Islet precursor cell (in vitro differentiated cells): ENCODE data around the gene ZNF853.
"Not testable (repeated sequence)": the region's sequence is repeated elsewhere in the genome, so short reads cannot be mapped to it uniquely, and the experiment has no call there.

Experiments used
- DNase-seq: peaks from one replicate; pipeline ENCODE4 v3.0.0-alpha.2; 2018

The ZNF853 gene

DNA sequence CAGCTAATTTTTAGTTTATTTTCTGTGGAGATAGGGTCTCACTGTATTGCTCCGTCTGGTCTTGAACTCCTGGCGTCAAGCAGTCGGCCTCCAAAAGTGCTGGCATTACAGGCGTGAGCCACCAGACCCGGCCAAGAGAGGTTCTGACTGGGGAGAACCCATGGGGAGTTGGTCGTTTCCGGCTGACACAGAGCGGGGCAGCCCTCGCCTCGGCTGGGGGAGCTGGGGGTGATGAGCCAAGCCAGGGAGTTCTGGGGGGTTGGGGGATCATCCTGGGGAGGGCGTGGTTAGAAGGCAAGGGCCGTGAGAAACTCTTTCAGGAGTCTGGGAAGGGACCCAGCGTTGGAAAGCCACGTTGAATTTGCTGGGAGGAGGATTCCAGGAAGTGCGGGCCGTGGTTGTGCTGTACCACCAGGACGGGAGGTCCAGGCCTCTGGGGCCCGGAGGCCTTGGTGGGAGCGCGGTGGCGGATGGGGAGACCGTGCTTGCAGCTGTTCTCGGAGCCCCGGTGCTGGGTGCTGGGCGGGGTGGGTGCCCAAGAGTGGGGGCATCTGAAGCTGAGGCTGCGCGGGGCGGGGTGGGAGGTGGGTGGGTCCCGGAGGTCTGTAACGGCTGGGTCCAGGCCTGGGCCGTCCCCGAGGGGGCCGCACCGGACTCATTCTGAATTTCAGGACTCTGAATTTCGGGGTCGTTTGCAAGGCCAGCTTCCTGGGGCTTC is 8.4 kb upstream of the ZNF853 start:
- no peak for DNase-seq

DNA sequence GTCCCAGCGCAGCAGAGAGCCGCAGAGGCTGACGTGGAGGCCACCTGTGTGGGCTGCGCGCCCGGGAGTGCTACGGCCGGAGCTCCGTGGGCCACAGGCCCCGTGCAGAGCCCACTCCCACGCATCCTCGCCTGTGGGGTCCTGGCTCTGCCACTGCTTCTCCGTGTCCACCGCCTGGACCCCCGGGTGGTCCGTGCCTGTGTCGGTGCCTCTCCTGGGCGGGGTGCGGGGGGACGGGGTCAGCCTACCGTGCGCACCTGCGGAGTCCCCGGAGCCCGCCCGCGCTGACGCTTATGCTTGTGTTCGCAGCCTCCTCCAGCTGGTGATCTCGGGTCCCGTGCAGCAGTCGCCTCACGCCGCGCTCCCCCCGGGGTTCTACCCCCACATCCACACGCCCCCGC is 7.8 kb upstream of the ZNF853 start:
- no peak for DNase-seq

DNA sequence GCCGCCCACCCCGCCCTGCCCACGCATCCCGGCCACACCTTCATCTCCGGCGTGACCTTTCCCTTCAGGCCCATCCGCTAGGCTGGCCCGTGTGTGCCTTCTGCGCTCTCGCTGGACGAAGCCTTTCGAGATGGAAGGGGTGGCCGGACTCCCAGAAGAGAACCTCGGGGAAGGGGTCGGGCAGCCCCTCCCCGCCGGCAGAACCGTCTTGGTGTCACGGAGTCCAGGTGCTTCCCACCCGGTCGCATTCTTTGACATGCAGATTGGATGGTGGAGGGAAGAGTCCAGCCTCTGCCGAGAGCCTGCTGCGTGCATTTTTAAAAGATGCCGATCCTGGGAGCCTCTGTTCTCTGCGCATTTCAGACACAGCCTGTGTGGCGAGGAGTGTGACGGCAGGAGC is 7.3 kb upstream of the ZNF853 start:
- no peak for DNase-seq

DNA sequence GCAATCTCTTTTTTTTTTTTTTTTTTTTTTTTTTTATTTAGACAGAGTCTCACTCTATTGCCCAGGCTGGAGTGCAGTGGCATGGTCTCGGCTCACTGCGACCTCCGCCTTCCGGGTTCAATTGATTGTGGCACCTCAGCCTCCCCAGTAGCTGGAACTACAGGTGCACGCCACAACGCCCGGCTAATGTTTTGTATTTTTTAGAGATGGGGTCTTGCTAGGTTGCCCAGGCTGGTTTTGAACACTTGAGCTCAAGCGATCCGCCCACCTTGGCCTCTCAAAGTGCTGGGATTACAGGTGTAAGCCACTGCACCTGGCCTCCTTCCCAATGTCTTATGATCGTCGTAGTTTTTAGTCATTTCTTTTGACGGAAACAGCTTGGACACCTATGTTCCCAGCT is 6.6 kb upstream of the ZNF853 start:
- no peak for DNase-seq

DNA sequence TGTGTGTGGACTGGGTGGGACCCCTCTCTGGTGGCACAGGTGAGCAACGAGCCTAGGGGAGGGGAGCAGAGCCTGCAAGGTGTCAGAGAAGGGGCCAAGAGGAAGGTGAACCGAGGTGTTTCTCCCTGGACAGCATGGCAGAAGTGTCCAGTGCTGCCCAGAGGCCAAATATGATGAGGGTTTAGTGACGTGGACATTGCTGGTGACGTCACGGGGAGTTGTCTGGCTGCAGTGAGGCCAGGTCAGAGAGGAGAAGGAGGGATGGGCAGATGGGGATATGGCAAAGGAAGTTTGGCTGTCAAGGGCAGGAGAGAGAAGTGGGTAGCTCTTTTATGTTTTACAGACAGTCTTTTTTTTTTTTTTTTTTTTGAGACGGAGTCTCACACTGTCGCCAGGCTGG is 2.6 kb upstream of the ZNF853 start:
- DNase-seq, result no peak

DNA sequence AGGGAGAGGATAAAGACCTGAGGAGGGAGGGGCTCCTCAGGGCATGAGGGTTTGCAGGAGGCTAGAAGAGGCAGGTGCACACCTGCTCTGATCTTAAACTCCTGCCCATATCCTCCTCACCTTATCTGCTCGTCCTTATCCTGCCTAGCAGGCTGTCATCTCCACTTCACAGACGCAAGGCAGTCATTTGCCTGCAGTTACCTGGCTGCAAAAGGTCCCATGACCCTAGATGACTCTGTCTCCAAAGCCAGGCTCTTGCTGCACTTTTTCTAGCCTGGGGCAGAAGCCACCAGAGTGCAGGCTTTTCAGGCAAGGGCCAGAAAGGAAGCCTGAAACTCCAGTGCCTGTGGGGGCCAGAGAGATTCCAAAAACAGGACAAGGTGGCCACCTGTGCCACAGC is 1.7 kb upstream of the ZNF853 start:
- DNase-seq, result peak; percentile 91

DNA sequence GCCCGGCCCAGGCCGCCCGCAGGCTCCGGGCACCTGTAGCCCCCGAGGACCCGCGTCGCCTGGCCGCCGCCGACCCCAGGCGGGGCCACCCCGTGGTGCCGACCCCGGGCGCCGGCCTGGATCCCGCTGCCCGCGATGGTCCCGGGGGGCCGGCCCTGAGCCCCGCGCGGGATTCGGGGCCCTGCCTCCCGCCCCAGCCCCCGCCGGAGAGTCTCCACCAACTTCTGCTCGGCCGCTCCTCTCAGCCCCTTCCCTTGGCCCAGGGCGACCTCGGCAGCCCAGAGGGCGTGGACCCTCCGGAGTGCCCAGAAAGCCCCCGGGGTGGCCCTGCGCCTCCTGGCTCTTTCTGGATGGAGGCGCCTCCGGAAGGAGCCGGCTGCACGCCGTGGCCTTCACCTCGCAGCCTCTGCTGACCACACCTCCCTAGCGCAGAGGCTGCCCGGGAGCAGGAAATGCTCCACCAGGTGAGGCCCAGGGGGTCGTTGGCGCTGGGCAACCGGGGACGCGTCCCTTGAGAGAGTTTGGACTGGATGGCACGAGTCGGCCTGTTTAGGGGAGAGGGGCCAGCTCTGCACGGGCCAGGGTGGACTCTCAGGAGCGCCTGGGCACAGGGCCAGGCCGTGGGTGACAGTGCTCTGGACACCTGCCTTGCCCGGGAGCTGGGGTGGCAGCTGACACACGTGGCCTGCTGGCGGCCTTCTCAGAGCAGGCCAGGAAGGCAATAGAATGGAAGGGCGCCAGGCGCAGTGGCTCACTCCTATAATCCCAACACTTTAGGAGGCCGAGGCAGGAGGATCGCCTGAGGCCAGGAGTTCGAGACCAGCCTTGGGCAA is 529 bp downstream of the ZNF853 start:
- DNase-seq, result peak; percentile 74

DNA sequence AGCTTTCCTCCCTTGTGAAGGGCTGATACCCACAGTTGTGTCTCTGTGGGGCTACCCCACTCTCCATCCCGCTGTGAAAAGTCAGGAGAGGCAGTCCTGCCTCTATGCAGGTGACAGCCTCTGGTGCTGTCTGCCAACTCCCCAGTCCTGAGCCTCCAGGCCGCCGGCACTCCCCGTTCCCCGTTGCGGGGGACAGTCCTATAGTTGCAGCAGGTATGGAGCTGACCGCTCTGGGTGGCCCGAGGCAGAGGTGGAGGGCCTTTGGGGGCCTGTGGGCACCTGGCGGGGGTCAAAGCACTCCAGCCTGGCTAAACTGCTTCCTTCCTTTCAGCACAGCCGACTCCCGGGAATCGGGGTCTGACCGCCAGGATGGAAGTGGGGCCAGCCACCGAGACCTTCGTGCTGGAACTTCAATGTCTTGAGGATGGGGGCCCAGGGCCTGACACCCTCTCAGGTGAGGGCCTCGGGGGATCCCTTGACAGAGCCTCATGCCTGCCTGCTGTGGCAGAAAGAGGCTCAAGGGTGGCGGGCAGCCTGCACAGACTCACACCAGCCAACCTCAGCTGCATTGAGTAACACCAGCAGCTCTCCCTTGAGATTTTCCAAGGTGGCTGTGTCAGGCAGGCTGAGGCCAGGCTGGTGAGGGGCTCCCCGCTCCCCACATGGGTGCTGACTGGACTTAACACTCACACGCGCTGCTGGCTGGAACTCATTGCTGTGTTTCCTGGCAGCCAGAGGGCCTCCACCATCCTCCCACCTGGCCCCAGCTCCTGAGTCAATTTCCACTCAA is 1.6 kb downstream of the ZNF853 start:
- DNase-seq, result no peak

DNA sequence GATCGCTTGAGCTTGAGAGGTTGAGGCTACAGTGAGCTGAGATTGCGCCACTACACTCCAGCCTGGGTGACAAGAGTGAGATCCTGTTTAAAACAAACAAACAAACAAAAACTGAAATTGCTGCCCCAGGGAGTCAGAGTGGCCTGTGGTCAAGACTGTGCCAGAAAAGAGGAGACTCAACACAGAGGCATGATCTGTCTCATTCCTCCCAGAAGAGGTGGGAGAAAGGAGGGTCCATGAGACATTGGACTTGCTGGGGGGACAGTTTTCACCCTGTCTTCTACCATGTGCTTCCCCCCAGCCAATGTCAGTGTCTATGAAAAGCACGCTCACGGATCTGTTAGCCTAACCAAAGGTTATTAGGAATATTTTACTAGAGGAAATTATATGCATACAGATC is 3.2 kb downstream of the ZNF853 start:
- DNase-seq, result no peak

DNA sequence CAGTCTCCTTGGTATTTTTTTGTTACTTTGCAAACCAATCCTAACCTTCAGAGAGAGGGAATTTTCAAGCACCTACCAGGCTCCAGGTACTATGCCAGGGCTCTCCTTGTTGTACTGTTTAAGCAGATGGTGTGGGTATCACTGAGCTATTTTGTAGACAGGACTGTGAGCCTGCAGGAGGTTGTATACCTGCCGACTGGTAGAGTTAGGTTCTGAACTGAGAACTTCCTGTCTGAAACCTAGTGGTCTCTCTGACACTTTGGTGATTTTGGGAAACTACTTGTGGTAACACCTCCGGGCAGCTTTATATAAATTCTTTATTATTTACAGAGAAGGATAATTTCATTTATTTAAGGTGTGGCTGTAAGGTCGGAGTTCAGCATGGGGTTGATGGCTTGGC is 4.6 kb downstream of the ZNF853 start:
- no peak for DNase-seq

DNA sequence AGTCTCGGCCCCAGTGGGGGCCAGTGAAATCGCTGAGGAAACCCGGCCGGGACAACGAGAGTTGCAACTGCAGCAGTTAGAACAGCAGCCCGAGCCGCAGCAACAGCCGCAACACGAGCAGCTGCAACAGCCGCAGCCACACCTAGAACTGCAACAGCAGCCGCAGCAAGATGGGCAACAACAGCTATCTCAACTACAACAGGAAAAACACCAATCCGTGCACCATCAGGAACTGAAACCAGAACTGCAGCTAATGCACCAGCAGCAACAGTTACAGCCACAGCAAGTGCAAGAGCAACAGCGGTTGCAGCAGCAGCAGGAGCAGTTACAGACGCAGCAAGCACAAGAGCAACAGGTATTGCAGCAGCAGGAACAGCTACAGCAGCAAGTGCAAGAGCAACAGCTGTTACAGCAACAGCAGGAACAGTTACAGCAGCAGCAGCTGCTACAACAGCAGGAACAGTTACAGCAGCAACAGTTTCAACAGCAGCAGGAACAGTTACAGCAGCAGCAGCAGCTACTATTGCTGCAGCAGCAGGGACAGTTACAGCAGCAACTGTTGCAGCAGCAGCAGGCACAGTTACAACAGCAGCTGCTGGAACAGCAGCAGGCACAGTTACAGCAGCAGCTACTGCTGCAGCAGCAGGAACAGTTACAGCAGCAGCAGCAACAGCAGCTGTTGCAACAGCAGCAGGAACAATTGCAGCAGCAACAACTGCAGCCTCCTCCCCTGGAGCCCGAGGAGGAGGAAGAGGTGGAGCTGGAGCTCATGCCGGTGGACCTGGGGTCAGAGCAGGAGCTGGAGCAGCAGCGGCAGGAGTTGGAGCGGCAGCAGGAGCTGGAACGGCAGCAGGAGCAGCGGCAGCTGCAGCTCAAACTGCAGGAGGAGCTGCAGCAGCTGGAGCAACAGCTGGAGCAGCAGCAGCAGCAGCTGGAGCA is 6.1 kb downstream of the ZNF853 start:
- no peak for DNase-seq

DNA sequence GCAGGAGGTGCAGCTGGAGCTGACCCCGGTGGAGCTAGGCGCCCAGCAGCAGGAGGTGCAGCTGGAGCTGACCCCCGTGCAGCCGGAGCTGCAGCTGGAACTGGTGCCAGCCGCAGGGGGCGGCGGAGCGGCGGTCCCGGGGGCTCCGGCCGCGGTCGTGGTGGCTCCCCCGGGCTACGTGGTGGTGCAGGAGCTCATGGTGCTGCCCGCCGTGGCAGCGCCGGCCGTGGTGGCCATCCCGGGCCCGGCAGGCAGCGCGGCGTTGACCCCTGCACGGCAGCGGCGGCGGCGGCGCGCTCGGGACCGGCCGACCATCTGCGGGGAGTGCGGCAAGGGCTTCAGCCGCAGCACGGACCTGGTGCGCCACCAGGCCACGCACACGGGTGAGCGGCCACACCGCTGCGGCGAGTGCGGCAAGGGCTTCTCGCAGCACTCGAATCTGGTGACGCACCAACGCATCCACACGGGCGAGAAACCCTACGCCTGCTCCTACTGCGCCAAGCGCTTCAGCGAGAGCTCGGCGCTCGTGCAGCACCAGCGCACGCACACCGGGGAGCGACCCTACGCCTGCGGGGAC is 6.8 kb downstream of the ZNF853 start:
- DNase-seq, result no peak

DNA sequence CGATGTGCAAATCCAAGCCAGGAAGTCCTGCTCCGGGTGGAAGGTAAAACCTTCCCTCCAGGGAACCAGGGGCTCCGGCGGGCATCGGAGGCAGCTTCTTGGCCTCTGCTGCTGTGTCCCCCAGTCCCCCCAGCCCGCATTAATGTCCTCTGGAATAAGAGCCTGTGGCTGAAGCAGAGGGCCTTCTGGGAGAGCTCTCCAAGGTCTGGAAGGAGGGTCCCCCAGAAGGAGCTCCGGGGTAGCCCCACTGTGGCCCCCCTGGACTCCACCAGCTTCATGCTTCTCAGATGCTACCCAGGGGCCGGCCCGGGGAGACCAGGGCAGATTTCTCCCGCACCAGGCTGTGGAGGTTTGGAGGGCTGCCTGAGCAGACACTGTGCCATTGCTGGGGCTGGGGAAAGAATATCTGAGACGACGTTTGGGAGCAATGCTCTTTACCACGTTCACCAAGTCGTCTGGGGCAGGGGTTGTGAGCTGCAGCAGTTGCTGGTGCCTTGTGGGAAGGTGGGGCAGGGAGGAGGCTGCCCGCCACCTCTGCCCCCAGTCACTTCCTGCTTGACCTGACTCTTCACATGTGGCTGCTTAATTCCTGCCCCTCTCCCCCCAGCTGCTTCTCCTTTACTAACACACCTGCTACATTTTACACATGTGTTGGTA is 8.3 kb downstream of the ZNF853 start:
- DNase-seq, result no peak

DNA sequence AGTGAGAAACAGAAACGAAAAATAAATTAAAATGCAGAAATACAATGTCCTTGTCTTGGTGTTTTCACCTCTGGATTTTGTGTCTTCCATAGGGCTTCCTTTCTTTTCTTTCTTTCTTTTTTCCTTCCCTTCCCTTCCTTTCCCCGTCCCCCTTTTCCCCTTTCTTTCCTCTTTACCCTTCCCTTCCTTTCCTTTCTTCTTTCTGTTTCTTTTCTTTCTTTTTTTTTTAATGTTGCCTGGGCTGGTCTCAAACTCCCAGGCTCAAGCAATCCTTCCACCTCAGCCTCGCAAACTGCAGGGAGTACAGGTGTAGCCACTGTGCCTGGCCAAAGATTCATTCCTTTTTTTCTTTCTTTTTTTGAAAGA is 8.8 kb downstream of the ZNF853 start:
- no peak for DNase-seq

DNA sequence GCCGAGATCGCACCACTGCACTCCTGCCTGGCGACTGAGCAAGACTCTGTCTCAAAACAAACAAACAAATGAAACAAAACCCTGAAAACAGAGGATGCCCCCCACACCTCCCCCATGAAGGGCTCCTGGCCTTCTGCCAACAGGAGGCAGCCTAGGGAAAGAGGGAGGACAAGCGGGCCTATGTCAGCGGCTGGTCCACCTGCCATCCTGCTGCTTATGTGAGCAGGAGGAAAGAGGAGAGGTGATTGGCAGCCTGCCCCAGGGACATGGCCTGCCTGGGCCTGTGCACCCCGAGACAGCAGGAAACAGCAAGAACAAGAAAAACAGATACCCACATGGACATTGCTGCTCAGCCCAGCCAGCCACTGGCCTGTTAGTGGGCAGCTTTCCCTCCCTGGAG is 12.6 kb downstream of the ZNF853 start:
- DNase-seq, result no peak

DNA sequence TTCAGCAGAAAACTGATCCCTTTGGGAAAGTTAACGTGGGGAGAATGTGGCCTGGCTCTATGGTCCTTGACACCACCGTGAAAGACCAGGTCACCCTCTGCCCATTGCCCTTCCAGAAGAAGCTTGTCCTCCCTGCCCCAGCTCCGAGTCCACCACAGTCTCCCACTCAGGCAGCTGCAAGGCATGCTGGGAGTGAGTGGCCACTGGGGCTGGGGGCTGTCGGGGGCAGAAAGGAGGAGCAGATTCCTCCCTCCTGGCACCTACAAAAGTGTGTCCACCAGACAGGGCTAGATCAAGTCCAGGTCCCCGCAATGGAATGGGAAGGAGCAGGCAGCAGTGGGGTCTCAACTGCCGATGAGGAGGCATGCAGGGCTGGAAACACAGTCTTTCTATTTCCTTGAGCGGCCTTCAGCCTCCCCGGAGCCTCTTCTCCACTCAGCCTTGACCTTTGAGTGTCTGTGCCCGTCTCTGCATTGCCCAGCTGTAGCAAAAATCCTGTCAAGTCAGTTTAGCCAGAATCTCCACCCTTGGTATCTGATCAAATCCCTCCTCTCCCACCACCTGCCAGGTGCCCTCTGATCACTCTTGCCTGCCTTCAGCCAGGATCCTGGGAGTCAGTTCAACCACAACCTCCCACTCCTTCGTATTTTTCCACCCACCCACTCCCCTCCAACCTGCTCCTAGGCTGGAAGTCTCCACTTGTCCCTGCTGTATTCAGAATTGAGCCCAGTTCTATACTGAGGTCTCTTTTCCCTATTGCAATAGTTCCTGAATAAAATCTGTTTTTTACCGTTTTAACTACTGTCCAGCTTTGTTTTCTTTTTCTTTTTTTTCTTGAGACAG is 14.8 kb downstream of the ZNF853 start:
- DNase-seq, result no peak

DNA sequence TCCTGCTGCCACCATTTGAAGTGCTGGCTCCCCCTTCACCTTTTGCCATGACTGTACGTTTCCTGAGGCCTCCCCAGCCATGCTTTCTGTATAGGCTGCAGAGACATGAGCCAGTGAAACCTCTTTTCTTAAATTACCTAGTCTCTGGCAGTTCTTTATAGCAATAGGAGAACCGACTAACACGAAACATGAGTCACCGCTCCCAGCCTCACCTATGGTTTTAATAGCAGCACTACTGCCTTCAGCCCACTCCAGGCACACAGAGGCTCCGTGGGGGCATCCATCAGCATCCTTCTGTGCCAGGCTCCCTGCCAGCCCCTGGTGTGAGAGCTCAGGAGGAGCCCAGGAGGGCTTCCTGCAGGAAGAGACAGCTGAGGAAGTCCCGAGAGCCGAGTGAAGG is 16.2 kb downstream of the ZNF853 start:
- DNase-seq, result no peak

DNA sequence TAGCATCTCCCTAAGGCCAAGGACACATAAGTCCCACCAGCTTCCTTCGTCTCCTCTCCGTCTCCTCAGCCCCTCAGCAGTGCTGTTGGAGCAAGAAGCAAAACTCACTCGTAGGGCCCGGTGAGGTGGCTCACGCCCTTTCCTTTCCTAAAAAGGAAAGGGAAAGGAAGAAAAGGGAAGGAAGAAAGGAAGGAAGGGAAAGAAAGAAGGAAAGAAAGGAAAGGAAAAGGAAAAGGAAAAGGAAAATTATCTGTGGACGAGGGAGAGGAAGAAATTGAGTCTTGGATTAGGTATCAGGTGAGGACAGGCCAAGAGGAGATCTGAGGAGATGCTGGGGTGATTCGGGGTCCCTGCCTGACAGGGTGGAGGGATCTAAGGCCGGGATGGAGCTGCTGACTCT is 18.6 kb downstream of the ZNF853 start:
- no peak for DNase-seq

DNA sequence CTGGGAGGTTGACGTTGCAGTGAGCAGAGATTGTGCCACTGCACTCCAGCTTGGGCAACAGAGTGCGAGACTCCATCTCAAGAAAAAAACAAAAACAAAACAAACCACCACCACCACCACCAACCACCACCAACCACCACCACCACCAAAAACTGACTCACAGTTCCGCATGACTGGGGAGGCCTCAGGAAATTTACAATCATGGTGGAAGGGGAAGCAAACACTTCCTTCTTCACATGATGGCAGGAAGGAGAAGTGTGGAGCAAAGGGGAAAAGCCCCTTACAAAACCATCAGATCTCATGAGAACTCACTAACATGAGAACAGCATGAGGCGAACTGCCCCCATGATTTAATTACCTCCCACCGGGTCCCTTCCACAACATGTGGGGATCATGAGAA is 19.6 kb downstream of the ZNF853 start:
- DNase-seq, result not testable (repeated sequence)

DNA sequence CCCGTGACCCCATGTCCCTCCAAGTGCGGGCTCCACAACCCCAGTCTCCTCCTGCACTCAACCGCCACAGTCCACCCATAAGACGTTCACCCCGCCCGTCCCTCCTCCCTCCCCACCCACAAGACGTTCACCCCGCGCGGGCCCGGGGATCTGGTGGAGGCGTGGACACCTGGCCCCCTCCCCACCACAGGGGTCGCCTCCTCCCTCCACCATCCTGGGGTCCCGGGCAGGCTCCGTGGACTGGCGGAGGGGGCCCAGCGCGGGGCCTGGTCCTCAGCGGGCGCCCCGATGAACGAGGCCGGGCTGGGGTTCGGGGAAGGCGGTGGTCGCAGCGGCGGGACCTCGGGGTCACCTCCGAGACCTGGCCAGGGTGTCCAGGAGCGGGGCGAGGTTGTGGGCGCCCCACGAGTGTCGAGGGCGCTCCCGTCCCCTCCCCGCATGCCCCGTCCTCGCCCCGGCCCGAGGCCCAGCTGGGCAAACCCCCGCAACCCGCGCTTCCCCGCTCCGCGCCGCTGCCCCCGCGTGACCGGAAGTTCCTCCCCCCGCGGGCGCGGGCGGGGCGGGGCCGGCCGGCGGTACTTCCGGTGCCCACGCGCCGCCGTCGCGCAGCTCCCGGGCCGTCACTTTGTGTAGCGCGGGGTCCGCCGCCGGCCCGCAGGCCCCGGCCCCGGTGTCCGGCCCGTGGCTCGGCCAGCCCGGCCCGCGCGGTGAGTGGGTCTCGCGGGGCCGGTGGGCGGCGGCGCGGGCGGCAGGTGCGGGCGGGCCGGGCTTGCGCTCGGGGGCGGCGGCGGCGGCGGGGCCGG is 21.5 kb downstream of the ZNF853 start, which contains the start of gene ZNF316:
Gene ZNF316 (plus strand): TSS at position 578 of the 803 bp plus-strand sequence. CDS start 5,092 bp downstream, outside the sequence.
- DNase-seq, result no peak
